HEK293 (cell line): Measurements from ENCODE around the gene YIPF6.

Experiments used
- TCF7L2 ChIP-seq: IDR thresholded peaks from 2 replicates; pipeline ENCODE4 v1.6.1; 2011; ENCODE audit warnings: low read depth, mild to moderate bottlenecking, inconsistent platforms, low read length, moderate library complexity, borderline replicate concordance
- ZNF10 ChIP-seq: fragments of 450-650 bp; formaldehyde crosslinking; IDR thresholded peaks from 2 replicates; pipeline ENCODE4 v1.5.1; 2017; ENCODE audit warnings: missing biosample characterization, missing genetic modification characterization
- ZNF654 ChIP-seq: fragments of 450-650 bp; formaldehyde crosslinking; IDR thresholded peaks from 2 replicates; pipeline ENCODE4 v1.5.1; 2016; ENCODE audit warnings: low read depth, missing biosample characterization, missing genetic modification characterization

DNA sequence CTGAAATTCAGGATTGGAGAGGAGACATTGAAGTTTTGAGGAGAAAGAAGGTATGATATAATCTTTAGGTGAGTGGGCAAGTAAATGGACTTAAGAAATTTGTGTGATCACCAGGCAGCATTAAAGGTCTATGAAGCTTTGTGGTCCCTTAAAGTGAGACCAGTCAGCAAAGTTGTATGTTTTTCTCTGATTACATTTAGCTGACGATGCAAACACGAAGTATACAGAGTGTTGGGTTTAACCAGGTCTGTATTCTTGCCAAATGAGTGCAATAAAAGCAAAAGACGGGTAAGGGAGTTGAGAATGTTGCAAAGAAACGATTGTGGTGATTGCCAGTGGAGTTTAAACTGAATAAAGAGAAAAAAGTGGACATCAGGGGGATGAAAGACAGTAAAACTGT, 11.6 kb upstream of the YIPF6 start:
- TF ChIP-seq TCF7L2 (no peak), ZNF654 (tag by site-specific recombination) (no peak), ZNF10 (tag by site-specific recombination) (no peak)
